Transverse colon (tissue), 4 donors: Measurements from ENCODE around the gene KCNQ2. TPM values are rescaled to one million over a fixed set of nuclear protein-coding genes. Genes with fewer than 3 reads are reported as not detected.

ENCODE experiments used
- DNase-seq: peaks from one replicate; pipeline ENCODE4 v3.0.0-alpha.2; 2019
- H3K27ac ChIP-seq, 4 donors: fragments of 200-600 bp; sonication (generic); 2 replicates each; pipeline ENCODE4 v1.5.1; 2016 to 2018; ENCODE audit warnings: inconsistent platforms in 4 of 4
- H3K27me3 ChIP-seq: fragments of 200-600 bp; sonication (generic); 2 replicates; pipeline ENCODE4 v1.5.1; 2017; ENCODE audit warnings: inconsistent platforms
- H3K36me3 ChIP-seq, 4 donors: fragments of 200-600 bp; sonication (generic); 2 replicates each; pipeline ENCODE4 v1.5.1; 2017 to 2019; ENCODE audit warnings: inconsistent platforms in 4 of 4
- H3K4me1 ChIP-seq, 4 donors: fragments of 200-600 bp; sonication (generic); 2 replicates each; pipeline ENCODE4 v1.5.1; 2017 to 2020; ENCODE audit warnings: inconsistent platforms in 4 of 4
- H3K4me3 ChIP-seq, 4 donors: fragments of 200-600 bp; sonication (generic); 1 replicate in 1 of 4; 2 replicates in 3 of 4; pipeline versions ENCODE4 v1.5.1 to v1.6.1; 2017 to 2019; ENCODE audit warnings: inconsistent platforms in 4 of 4
- H3K9me3 ChIP-seq, 2 donors: fragments of 200-600 bp; sonication (generic); 2 replicates each; pipeline ENCODE4 v1.5.1; 2017 to 2019; ENCODE audit warnings: inconsistent platforms in 2 of 2
- EP300 ChIP-seq: sonication (generic); formaldehyde crosslinking; IDR thresholded peaks from one replicate; pipeline ENCODE4 v1.6.1; 2017; ENCODE audit warnings: antibody characterized with exemption, low read depth
- POLR2A ChIP-seq: fragments of 450-650 bp; IDR thresholded peaks from one replicate; pipeline ENCODE4 v1.6.1; 2016; ENCODE audit warnings: antibody characterized with exemption, mild to moderate bottlenecking, moderate library complexity
- POLR2AphosphoS5 ChIP-seq, 3 donors: sonication (generic); formaldehyde crosslinking; IDR thresholded peaks; one replicate each; pipeline ENCODE4 v1.6.1; 2016; ENCODE audit warnings: antibody characterized with exemption in 3 of 3
- WGBS, 2 donors: methylation state at CpG; one replicate each; pipeline ENCODE4 v1.1.5; 2018; ENCODE audit warnings: low coverage in 1 of 2; 5-methylcytosine and 5-hydroxymethylcytosine counted together
- in situ Hi-C, 4 donors: fragments of 200-750 bp; cut with MboI; loops; one replicate each; pipeline versions ENCODE4 v1.15.0 to v1.15.1; 2017; ENCODE audit warnings: low sequenced_read_pairs in 3 of 4, low pct_ligation_motif_present in 1 of 4, low pct_unique_long_range_greater_than_20kb in 1 of 4
- intact Hi-C: fragments of 100-400 bp; cut with DNase I; formaldehyde crosslinking; loops from one replicate; pipeline ENCODE4 v1.15.1; 2023; ENCODE audit warnings: low total_unique reads
- total RNA-seq, 4 donors: library from RNA; depleted of rRNA; stranded (reverse); fragments of >200 nt; gene quantifications; one replicate each; pipeline ENCODE4 v1.1.0, GENCODE V29; 2016
- TF ChIP-seq, protein P1 (sequence below), 5 experiments: fragments of 200-600 bp in 3 of 5; fragments of 450-650 bp in 2 of 5; sonication (generic) in 3 of 5; IDR thresholded peaks; 1 replicate in 2 of 5; 2 replicates in 3 of 5; pipeline ENCODE4 v1.5.1; 2016 to 2017; ENCODE audit warnings: antibody characterized with exemption in 5 of 5, inconsistent platforms in 3 of 5, mild to moderate bottlenecking in 2 of 5, moderate library complexity in 1 of 5

Gene KCNQ2
- total RNA-seq, 4 donors from 2014 or later: 0.32 to 0.41 (median 0.37) TPM; not detected in 1

DNA sequence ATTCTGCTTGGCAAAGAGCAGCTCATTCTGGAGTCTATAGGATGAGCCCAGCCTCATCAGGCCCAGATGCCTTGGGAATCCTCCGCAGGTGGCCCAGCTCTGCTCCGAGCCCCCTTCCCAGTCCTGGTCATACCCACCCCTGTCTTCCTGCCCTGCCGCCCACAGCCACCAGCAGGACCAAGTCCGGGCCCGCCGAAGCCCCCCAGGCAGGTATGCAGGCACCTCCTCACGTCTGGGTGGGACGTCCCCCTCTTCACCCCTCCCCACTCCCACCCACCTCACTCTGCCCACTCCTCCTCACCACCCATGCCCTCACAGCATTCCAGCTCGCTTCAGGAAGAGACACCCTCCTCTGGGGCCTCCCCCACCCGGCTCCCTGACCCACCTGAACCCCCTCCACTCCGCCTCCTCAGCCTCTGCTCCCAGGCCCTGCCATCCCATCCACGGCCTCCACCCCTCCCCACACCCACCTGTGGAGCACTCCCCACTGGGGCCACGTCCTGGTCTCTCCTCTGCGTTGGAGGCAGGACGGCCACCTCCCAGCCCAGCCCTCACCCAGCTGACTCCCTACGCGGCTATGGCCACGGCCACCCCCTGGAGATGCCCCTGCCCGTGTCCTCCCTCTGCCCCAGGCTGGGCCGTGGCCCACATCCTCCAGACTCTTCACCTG, 43.4 kb downstream of the KCNQ2 start:
- 73 to 80% methylated on average over 1 to 20 of the region's 20 CpGs for WGBS, 2 donors
- intact Hi-C loops (no loop called here), in situ Hi-C loops (no loop called here)
- Histone ChIP-seq H3K27ac (no peak overlapping the region), H3K27me3 (peaks cover 7% of the 10 kb centered on the region), H3K36me3 (no peaks in the 10 kb centered on the region), H3K9me3 (no peaks in the 10 kb centered on the region), H3K4me1 (no peaks in the 10 kb centered on the region), H3K4me3 (no peak overlapping the region)
- TF ChIP-seq EP300: no peak
- TF ChIP-seq, protein P1, sequence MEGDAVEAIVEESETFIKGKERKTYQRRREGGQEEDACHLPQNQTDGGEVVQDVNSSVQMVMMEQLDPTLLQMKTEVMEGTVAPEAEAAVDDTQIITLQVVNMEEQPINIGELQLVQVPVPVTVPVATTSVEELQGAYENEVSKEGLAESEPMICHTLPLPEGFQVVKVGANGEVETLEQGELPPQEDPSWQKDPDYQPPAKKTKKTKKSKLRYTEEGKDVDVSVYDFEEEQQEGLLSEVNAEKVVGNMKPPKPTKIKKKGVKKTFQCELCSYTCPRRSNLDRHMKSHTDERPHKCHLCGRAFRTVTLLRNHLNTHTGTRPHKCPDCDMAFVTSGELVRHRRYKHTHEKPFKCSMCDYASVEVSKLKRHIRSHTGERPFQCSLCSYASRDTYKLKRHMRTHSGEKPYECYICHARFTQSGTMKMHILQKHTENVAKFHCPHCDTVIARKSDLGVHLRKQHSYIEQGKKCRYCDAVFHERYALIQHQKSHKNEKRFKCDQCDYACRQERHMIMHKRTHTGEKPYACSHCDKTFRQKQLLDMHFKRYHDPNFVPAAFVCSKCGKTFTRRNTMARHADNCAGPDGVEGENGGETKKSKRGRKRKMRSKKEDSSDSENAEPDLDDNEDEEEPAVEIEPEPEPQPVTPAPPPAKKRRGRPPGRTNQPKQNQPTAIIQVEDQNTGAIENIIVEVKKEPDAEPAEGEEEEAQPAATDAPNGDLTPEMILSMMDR (IDR thresholded peaks at IDR 0.05): no peak
- DNase-seq: no peak

- no peak overlapping the region for H3K4me3 ChIP-seq
- in situ Hi-C loops: no loop called here
- H3K9me3 ChIP-seq: no peaks in the 10 kb centered on the region
- H3K27me3 ChIP-seq: peaks cover 4% of the 10 kb centered on the region
- no peaks in the 10 kb centered on the region for H3K4me1 ChIP-seq
- no peak overlapping the region for H3K27ac ChIP-seq
- intact Hi-C loops: no loop called here
- whole genome bisulfite sequencing, 2 donors: 85% methylated on average over 27 of the region's 27 CpGs; no CpG with 5 or more reads in 1 of the 2 donors
- H3K36me3 ChIP-seq: no peaks in the 10 kb centered on the region
- TF ChIP-seq EP300: no peak
- TF ChIP-seq POLR2AphosphoS5 (IDR thresholded peaks at IDR 0.05): no peak
- TF ChIP-seq POLR2A: no peak
- TF ChIP-seq, protein P1 (IDR thresholded peaks at IDR 0.05): no peak
- DNase-seq: no peak
These were observed 44.6 kb downstream of the KCNQ2 start for GRCh38 chr20:63427724-63428330.

GRCh38 chr20:63427206-63427605, 45.2 kb downstream of the KCNQ2 start:
- intact Hi-C loops (no loop called here), in situ Hi-C loops (no loop called here)
- no peaks in the 10 kb centered on the region for H3K36me3 ChIP-seq
- no peak overlapping the region for H3K4me3 ChIP-seq
- 55 to 77% methylated on average over 4 to 16 of the region's 16 CpGs for WGBS, 2 donors
- H3K4me1 ChIP-seq: no peaks in the 10 kb centered on the region
- peaks cover 4% of the 10 kb centered on the region for H3K27me3 ChIP-seq
- H3K9me3 ChIP-seq: no peaks in the 10 kb centered on the region
- TF ChIP-seq, protein P1 (IDR thresholded peaks at IDR 0.05): no peak
- no peak for TF ChIP-seq EP300
- no peak for TF ChIP-seq POLR2AphosphoS5 (IDR thresholded peaks at IDR 0.05)
- no peak for TF ChIP-seq POLR2A
- no peak for DNase-seq
- no peak overlapping the region for H3K27ac ChIP-seq

GRCh38 chr20:63425846-63426485, 46.5 kb downstream of the KCNQ2 start:
- Histone ChIP-seq H3K4me3 (no peak overlapping the region), H3K9me3 (no peaks in the 10 kb centered on the region), H3K27ac (no peak overlapping the region), H3K4me1 (no peaks in the 10 kb centered on the region), H3K27me3 (peaks cover 13% of the 10 kb centered on the region), H3K36me3 (no peaks in the 10 kb centered on the region)
- 78% methylated on average over 27 of the region's 27 CpGs; no CpG with 5 or more reads in 1 of the 2 donors for WGBS, 2 donors
- no peak for TF ChIP-seq POLR2A
- TF ChIP-seq, protein P1 (IDR thresholded peaks at IDR 0.05): no peak
- no peak for TF ChIP-seq EP300
- no peak for TF ChIP-seq POLR2AphosphoS5 (IDR thresholded peaks at IDR 0.05)
- intact Hi-C loops: no loop called here
- in situ Hi-C loops: no loop called here
- DNase-seq: no peak
